Amniotic epithelial cell (primary cell): ENCODE data around the gene GPHB5.
"Not testable (repeated sequence)": the region's sequence is repeated elsewhere in the genome, so short reads cannot be mapped to it uniquely, and the experiment has no call there.

Experiments
- DNase-seq: peaks from one replicate; pipeline ENCODE4 v3.0.0-alpha.2; 2010; ENCODE audit warnings: low read depth

GPHB5 gene, protein sequence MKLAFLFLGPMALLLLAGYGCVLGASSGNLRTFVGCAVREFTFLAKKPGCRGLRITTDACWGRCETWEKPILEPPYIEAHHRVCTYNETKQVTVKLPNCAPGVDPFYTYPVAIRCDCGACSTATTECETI

DNA sequence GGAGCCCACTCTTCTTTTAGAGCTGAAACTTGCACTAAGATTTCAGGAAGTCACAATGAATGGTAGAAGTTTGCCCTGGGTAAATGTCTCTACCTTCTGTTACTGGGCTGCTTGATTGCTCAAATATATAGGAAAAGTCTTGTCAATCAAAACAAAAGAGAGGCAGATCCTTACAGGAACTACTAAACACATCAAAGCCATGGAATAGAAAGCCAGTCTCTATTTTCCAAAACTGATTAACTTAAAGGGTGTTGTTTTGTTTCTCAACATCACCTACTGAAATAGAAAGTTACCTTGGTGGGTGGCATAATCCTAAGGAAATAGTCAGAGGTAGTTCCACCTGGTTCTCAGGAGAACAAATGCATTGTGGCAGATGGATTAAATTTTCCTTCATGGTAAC, at the start of gene GPHB5:
Gene GPHB5, minus strand, starts transcription at position 101 of the 400 bp plus-strand sequence. CDS start 1,086 bp downstream, outside the sequence.
- no peak for DNase-seq

DNA sequence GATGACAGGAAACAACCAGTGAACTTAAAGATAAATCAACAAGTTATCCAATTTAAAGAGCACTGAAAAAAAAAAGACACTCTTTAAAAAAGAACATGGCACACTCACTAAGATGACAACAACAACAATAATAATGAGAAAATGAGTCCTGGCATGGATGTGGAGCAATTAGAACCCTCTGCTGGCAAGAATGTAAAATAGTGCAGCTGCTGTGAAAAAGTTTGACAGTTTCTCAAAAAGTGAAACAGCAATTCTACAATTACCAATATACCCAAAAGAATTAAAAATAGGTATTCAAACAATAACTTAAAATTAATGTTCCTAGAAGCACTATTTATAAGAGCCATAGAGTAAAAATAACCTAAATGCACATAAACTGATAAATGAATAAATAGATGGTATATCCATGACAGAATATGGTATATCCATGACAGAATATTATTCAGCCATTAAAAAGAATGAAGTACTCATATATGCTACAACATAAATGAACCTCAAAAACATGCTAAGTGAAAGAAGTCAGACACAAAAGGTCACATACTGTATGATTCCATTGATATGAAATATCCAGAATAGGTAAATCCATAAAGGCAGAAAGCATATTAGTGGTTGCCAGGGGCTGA, 49.1 kb upstream of the GPHB5 start:
- DNase-seq, result no peak

DNA sequence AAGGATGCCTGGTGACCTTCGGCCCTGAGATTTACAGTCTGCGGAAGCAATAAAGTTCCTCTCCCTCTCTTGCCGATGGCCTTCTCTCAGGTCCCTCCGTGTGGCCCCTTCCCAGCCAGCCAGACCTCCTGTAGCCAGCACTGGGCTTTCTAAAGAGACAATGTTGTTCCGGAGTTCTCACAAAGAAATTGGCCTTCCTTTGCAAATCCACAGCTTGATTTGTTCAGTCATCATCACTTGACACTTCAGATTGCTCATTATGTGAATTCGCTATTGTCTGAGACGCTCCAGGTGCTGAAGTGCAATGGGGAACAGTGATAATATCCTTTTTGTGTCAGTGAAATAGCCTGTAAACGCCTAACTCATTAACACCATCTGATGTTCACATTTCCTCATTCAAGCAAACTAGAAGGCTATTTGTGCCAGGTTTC, 43.7 kb upstream of the GPHB5 start:
- no peak for DNase-seq

DNA sequence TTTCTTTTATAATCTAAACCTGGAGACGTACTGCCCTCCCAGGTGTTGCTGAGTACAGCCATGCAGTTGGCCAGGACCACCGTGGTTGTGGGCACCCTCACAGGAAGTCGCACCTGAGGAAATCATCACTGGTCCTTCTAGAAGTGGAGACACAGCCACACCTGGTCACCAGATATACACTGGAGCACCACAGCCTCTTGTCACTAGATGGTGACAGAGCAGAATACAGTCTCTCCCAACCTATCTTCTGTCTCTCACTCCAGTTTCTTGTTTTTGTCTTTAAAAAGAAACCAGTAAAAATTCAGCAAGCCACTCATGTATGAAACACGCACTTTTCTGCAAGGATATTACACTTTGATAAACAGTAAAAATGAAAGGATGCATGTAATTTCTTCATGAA, 43.1 kb upstream of the GPHB5 start:
- DNase-seq, result no peak

DNA sequence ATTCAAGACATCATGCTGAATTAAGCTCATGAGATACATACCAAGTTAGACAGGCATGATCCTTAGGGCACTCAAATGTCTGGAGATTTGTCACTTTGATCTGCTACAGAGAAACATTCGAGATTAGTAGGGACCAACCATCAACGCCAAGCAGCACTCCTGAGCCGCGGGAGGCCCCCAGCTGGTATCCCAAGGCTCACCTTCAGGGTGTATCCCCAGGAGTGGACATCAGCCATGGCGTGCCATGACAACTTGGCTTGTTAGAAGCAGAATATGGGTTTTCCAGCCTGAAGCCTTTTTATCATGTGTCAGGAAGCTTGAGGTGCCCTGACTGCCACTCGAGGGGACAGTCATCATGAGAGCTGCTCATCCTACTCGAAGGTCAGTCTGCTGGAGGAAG, 39.1 kb upstream of the GPHB5 start:
- no peak for DNase-seq

DNA sequence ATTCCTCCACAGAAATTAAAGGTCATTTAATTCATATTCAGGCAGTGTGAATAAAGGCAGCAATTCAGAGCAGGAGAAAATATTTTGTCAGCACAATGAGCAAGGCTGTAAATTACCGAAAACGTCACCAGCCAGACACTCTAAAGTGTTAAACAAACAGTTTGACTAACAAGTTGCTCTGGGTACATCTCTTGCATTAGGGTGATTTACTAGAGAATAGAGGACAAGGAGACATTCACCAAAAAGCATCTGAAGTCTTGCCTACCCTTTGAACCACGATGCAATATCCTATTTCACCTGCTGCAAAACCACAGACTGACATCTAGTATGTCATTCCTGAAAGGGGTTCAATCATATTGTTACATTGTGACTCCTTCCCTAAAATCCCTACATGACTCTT, 27.1 kb upstream of the GPHB5 start:
- no peak for DNase-seq

DNA sequence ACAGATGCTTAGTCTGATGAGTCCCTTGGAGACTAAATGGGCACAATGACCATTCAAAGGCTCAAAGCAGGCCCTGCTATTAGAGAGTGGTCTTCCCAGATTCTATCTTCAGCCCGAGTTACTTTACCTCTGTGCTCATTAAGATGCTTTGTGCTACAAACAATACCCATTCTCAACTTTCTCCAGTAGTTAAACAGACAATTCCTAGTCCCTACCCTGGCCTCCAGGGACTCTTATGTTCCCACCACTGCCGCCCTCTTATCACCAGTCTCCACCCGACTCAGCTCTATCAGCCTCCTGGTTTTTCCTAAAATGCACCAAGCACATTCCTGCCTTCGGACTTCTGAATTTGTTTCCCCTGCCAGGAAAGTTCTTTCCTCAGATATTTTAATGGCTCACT, 25.6 kb upstream of the GPHB5 start:
- DNase-seq, result no peak

DNA sequence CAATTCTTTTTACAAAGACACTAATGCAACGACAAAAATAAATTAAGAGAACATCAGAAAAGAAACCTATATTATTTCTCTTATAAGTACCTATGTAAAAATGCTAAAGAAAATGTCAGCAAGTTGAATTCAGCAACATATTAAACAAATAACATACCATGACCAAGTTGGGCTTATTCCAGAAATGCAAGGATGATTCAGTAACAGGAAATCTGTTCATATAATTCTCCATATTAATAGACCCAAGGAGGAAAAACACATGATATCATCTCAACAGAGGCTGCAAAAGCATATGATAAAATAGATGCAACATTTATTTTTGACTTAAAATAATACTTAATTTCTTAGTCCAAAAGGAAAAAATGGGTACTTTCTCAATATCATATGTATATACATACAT, 25.1 kb upstream of the GPHB5 start:
- no peak for DNase-seq

DNA sequence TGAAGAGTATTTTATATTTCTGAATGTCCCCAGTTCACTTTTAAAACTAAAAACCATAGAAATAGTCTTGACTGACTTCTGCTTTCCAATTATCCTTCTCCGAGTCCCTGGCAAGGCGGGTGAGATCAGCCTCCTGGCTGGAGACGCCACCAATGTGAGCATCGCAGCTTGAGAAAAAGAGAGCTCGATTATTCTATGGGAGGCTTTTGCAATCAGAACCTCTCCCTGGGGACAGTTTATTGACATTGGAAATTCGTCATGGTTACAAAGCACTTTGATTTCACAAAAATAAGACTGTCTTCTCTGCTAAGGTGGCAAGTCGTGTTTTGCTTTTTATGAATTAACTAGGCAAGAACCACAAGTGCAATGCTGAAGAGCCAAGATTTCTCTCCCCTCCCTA, 23.6 kb upstream of the GPHB5 start:
- no peak for DNase-seq

DNA sequence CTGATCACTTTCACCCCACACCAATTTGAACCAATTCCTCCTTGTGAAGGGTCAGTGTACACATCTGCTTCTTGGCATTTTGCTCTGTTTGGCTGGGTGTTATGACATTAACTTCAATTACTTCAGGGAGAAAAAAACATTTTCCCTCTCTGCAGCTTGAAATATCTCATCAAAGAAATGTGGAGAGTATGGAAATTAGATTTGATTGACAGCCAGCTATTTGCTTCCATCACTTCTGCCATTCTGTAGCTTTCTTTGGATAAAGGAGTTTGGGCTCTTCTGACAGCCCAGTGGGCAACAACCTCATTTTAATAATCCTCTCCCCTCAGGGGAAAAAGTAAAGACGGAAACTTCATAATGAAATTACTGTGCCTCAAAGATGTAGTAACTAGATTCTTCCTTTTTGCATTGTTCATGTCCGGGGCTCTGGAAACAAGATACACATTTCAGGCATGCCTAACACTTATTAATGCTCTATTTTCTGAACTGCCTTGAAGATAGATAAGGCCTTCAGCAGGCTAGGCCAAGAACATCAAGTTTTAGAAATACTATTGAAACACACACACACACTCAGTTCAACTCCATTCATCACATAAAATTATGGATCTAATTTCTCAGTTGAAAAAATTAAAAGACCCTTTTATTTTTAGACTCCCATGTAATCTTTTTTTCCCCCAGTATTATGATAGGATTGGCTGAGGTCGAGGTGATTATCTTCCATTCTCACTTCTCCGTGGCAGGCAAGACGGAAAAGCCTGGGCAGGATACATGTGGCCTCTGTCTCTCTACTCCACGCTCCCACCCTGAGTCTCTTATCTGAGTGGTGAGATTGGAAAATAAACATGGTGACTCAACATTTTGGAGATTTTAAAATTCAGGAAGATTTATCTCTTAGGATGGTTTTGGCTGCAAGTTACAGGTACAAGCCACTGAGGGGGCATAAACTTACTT, 10.3 kb upstream of the GPHB5 start:
- no peak for DNase-seq

DNA sequence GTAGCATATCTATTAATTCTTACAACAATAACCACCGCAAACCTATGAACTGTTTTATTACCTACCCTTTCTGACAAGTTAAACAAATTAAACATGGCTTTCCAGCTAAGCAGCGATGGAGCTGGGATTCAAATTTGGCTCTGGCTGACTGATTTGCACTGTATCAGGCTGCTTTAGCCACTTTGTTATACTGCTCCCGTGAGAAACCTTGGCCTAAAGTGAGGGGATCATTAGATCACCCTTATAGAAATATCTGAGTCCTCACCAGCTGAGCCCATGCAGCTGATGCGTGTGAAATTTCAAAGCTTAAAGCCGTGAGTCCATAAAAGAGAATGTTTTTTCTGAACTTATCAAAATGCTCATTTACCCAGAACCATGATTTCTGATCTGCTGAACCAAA, 8.1 kb upstream of the GPHB5 start:
- DNase-seq, result no peak

DNA sequence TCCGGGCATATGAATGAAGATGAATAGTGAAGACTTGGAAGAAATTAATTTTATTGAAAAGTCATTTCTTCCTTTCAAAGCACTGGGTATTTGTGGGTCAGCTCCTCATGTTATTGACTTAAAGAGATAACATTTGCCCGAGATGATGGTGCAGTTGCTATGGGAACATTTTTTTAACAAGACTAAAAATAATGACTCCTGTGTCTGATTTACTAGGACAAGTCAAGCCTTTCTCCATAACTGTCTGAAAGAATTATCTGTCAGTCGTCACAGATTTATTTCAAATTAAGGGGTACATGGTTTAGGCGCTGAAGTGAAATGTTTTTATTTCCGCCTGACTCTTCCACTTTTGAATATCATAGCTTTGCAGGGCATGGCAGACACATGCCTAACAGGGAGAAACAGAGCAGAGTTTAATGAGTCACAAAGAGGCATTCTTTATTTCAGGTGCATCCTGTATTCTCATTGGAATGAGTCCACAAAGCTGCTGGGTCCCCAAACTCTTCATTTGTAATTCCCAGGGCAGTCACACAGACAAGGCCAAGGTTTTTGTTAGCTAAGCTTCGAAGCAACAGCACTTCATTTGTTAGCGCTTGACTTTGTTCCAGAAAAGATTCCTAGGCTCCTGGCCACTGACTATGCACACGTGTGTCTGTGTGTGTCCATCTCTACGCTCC, 4.3 kb upstream of the GPHB5 start:
- DNase-seq, result no peak

DNA sequence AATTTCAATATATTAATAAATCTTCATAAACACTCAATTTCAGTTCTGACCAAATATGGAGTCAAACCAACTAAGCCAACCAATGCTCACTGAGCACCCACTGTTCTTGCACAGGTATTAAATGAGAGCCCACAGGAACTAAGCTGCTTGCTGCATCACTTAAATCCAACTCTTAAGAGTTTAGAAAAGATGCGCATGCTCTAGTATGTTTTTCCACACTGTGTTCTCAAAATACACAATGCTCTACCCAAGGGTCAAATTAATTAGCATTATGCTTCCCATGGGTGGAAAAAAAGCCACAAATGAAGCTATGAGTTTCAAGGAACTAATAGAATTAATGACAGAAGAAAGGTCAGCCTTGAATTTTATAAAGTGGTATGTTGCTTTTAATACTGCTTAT, 3.7 kb upstream of the GPHB5 start:
- no peak for DNase-seq

DNA sequence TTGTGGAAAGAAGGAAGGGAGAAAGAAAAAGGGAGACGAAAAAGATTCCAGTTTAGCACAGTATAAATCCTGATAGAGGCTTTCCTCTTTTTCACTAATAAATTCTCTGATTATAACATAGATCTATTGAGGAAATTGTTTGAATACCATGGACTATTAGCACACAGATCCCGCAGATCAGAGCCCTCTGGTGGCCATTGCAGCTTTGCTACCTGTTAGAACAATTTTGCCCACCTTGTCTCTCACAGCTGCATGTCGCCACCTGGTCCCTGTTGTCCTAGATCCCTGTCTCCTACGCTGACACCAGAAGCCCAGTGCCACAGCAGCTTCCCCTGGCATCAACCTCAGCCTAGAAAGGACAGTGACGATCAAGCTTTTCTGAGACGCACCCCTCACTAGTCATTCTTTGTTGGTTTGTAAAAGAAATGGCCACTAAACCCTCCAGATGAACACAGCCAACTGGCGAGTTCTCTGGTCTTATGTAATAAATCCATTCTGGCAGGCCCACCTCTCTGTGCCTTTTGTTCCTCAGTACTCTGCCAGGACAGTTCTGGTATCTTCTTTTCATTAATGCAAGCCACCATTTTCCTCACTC, 9.9 kb downstream of the GPHB5 start:
- DNase-seq, result peak; percentile 7

DNA sequence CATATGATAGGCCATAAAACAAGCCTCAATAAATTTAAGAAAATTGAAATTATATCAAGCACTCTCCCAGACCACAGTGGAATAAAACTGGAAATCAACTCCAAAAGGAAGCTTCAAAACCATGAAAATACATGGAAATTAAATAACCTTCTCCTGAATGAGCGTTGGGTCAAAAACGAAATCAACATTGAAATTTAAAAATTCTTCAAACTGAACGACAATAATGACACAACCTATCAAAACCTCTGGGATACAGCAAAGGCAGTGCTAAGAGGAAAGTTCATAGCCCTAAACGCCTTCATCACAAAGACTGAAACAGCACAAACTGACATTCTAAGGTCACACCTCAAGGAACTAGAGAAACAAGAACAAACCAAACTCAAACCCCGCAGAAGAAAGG, 14.3 kb downstream of the GPHB5 start:
- not testable (repeated sequence) for DNase-seq

DNA sequence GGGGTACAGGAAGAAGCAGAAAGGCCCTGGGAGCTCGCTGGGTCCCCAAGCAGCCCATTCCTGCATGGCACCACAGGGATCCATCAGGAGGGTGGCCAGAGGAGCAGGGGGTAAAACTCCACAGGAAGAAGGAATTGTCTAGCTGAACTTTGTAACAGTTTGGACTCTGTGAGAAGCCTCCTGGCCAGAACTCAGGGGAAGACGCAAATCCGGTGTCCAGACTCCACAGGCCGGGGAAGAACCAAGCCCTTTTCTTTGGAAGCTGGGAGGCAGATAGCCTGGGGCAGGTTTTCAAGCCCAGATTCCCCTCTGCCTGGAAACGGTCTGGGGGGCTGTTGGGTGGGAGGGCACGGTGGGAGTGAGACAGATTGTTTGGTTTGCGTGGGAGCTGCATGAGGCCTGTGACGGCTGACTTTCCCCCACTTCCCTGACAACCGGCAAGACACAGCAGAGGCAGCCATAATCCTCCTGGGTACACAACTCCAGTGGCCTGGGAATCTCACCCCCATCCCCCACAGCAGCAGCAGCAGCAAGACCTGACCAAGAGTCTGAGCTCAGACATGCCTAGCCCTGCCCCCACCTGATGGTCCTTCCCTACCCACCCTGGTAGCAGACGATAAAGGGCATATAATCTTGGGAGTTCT, 16.7 kb downstream of the GPHB5 start:
- DNase-seq, result no peak

DNA sequence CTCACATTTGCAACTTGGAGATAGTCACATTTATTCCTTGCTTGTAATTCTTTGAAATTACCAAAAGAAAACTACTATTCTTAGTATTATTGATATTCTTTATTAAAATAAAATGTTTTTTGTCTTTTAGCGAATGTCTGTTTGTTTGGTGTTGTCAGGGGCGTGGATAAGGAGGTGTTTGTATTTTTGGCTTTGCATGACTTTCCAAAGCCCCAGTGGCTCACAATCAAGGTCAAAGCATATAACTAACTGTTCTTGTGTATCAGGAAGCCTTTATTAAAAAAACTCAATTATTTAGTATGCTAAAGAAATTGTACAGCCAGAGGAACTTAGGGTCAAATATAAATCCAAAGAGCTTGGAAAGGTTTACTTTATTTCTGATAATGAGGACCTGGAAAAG, 17.9 kb downstream of the GPHB5 start:
- DNase-seq, result no peak

DNA sequence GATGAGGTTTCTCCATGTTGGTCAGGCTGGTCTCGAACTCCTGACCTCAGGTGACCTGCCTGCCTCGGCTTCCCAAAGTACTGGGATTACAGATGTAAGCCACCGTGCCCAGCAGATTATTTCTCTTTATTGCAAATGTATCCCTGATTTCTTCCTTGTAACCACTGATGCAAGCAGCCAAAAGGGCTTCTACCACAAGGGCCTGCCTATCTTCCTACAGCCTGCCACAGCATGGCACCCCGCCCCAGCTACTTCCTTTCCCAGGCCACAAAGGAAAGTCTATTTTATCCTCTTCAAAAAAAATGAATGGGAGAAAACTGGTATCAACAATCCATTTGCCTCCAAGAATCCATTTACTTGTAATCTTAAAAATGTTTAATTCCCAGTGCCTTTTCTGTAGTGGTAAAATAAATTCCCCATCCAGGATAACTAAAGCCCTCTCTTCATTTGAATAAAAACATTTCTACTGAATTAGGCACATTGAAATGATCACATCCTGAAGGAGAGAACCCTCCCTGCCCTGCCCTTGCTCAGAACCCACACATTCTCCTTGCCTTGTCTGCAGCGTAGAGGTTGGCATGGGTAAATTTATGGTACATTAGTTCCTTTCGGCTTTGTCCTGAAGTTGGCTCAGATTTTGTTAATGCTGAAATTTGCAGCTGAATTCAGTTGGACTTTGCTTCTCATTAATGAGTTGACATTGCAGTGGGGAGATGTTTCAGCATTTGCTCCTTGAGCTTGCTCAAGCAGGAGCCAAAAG, 19.2 kb downstream of the GPHB5 start:
- DNase-seq, result no peak

DNA sequence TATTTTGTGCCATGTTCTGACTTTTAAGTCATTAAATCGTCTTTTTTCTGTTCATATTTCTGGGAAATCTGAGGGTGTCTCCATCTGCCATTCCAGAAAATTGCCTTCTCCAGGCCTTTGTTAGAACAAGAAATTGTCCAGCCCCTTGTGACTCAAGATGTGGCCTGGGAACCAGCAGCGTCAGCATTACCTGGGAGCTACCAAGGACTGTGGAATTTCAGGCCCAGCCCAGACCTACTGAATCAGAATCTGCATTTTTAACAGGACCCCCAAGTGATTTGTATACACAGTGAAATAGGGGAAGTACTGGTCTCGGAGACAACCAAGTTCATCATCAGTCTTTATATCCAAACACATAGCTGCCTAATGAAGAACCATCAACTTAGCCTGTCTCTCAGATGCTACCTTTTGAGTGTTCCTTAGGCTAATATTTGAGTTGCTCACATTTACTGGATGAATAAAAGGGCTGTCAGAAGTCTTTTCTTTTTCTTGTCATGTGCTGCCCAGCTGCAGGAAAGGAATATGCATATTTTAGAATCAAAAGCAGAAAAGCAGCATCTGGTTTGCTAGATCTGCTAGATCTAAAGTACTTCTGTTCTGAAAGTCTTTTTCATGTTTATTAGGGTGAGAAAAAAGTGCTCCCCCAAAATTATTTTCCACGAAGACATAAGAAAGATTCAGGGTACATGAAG, 21.2 kb downstream of the GPHB5 start:
- no peak for DNase-seq

DNA sequence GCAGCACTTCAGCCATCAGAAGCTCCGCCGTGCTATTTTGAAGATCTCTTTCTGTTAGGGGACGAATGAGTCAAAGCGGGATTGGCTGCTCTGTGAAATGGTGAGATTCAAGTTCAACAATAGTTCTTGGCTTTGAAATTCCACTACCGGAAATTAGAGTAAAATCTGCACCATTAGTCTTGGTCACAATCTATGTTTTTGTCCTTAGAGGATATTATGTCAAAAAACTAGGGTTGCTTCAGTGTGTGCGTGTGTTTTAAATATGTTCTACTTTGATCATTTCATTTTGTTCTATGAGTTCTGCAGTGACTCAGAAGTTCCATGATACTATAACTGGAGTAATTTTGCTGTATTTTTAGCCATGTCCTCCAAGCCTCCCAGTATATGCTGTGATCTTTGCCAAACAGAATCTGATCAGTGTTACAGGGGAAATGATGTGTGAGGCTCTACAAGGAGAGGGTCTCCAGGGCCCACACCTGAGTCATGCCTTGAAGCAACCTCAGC, 22.6 kb downstream of the GPHB5 start:
- no peak for DNase-seq
